ENCODE results near the gene LRWD1. TPM values are rescaled to one million over a fixed set of nuclear protein-coding genes. Genes with fewer than 3 reads are reported as not detected.
"Not testable (repeated sequence)": the region's sequence is repeated elsewhere in the genome, so short reads cannot be mapped to it uniquely, and the experiment has no call there.

Gene LRWD1
- total RNA-seq, 4 donors from 2014 or later = 7.5 to 24.4 (median 12.3) TPM

DNA sequence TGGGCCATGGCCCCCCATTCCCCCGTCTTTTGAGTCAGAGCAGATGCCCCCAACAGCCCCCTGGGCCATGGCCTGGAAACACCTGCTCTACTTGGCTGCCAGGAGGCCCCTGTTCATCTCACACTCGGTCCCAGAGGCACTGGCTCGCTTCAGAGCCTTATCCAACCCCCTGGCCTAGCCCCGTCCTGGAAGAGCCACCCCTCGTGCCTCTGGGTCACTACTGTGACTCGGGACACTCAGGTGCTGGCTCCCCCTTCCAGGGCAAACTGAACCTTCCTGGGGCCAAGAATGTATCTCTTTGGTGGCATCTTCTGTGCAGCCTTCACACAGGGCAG, 7.0 kb downstream of the LRWD1 start:
- no peaks in the 10 kb centered on the region for H3K27me3 ChIP-seq
- peaks cover 0 to 81% of the 10 kb centered on the region in 2 donors for H3K36me3 ChIP-seq
- H3K27ac ChIP-seq = no peak overlapping the region
- ATAC-seq = no peak
- TF ChIP-seq, protein P1, sequence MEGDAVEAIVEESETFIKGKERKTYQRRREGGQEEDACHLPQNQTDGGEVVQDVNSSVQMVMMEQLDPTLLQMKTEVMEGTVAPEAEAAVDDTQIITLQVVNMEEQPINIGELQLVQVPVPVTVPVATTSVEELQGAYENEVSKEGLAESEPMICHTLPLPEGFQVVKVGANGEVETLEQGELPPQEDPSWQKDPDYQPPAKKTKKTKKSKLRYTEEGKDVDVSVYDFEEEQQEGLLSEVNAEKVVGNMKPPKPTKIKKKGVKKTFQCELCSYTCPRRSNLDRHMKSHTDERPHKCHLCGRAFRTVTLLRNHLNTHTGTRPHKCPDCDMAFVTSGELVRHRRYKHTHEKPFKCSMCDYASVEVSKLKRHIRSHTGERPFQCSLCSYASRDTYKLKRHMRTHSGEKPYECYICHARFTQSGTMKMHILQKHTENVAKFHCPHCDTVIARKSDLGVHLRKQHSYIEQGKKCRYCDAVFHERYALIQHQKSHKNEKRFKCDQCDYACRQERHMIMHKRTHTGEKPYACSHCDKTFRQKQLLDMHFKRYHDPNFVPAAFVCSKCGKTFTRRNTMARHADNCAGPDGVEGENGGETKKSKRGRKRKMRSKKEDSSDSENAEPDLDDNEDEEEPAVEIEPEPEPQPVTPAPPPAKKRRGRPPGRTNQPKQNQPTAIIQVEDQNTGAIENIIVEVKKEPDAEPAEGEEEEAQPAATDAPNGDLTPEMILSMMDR (IDR thresholded peaks at IDR 0.05) = no peak
- TF ChIP-seq POLR2AphosphoS5 (IDR thresholded peaks at IDR 0.05) (no peak), EP300 (IDR thresholded peaks at IDR 0.05) (no peak), POLR2A (IDR thresholded peaks at IDR 0.05) (no peak)
- no peak overlapping the region for H3K4me3 ChIP-seq
- no peaks in the 10 kb centered on the region for H3K9me3 ChIP-seq
- peaks cover 0 to 13% (median 0%) of the 10 kb centered on the region in 3 donors for H3K4me1 ChIP-seq
- 80% methylated on average over 2 of the region's 6 CpGs; no CpG with 5 or more reads in 1 of the 2 donors for WGBS, 2 donors (ENCODE audit: low coverage in 1 of 2)

DNA sequence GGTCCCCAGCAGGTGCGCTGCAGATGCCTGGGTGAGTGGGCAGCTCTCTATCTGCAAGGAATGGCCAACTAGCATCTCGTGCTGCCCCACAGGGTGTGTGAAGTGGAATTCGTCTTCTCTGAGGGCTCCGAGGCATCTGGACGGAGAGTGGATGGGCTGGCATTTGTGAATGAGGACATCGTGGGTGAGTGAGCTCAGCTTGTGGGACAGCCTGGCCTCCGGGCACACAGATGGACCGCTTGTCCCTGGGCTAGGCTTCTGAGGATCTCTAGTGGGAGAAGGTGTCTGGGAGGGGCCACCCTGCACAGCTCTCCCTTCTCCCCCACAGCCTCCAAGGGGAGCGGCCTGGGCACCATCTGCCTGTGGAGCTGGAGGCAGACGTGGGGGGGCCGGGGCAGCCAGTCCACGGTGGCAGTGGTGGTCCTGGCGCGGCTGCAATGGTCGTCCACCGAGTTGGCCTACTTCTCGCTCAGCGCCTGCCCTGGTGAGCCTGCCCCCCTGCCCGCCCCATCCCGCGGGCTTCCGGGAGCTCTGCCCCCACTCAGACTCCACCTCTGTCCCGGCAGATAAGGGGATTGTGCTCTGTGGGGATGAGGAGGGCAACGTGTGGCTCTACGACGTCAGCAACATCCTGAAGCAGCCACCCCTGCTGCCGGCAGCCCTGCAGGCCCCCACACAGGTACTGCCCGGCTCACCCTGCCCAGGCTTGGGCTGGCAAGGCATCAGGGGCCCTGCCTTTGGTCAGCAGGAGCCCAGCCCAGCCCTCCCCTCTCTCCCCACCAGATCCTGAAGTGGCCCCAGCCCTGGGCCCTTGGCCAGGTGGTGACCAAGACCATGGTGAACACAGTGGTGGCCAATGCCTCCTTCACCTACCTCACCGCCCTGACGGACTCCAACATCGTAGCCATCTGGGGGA, 7.6 kb downstream of the LRWD1 start:
- H3K27me3 ChIP-seq = no peaks in the 10 kb centered on the region
- WGBS, 2 donors (ENCODE audit: low coverage in 1 of 2) = 60 to 80% methylated on average over 2 of the region's 31 CpGs
- H3K4me3 ChIP-seq = no peak overlapping the region
- peaks cover 0 to 7% (median 0%) of the 10 kb centered on the region in 3 donors for H3K4me1 ChIP-seq
- no peaks in the 10 kb centered on the region for H3K9me3 ChIP-seq
- TF ChIP-seq, protein P1 (IDR thresholded peaks at IDR 0.05) = no peak
- TF ChIP-seq POLR2AphosphoS5 (IDR thresholded peaks at IDR 0.05) = no peak
- no peak for TF ChIP-seq EP300 (IDR thresholded peaks at IDR 0.05)
- no peak for TF ChIP-seq POLR2A (IDR thresholded peaks at IDR 0.05)
- peaks cover 0 to 79% of the 10 kb centered on the region in 2 donors for H3K36me3 ChIP-seq
- no peak overlapping the region for H3K27ac ChIP-seq
- no peak for ATAC-seq

DNA sequence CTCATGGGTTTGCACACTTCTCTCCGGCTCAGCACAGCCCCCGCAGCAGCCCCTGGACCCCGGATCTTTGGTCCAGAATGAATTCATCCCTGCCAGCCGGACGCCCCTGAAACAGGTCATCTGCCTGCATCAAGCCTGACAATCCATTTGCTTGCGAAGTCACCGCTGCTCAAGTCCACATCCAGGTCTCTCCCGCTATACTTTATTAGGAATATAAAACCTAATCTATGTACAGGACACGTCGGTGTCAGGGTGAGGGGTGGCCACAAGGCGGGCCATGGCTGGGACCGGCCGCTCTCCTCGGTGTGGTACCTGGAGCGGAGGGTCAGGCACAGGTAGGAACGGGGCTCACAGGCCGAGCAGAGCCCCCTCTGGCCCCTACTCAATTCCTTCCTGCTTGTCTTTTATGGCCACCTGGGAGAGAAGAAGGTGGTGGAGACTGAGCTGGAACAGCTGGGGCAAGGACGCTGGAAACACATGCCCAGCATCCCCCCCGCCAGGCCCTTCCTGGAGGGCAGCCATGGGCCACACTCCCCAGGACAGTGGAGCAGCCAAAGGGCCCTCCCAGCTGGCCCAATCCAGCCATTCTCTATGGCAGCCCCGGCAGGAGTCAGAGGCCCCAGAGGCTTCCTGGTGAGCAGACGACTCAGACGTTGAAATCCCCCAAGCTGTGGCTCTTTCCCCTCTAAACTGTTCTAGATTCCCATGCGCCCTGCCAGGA, 8.6 kb downstream of the LRWD1 start:
- Histone ChIP-seq H3K36me3 (peaks cover 0 to 68% of the 10 kb centered on the region in 2 donors), H3K27ac (no peak overlapping the region), H3K4me3 (no peak overlapping the region), H3K4me1 (no peaks in the 10 kb centered on the region), H3K27me3 (no peaks in the 10 kb centered on the region), H3K9me3 (no peaks in the 10 kb centered on the region)
- 65 to 89% methylated on average over 4 to 8 of the region's 23 CpGs for WGBS, 2 donors (ENCODE audit: low coverage in 1 of 2)
- TF ChIP-seq EP300 (IDR thresholded peaks at IDR 0.05) (no peak), POLR2A (IDR thresholded peaks at IDR 0.05) (no peak), POLR2AphosphoS5 (IDR thresholded peaks at IDR 0.05) (no peak)
- TF ChIP-seq, protein P1 (IDR thresholded peaks at IDR 0.05) = no peak
- ATAC-seq = peak; percentile 12

DNA sequence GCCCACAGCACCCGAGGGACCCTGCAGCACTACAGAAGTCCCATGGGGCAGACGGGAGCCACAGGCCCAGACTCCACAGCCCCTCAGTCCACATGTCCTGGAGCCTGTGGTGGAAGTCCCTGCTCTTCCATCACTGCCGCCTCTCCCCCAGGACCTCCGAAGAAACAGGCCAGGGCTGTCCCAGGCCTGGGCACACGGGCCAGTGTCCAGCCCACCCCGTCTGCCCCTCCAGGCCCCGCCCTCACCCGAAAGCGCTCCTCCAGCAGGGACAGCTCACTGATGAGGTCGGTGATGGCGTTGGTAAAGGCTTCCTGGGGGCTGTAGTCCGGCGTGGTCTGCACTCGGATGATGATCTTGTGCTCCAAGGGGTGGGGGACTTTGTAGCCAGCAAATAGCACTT, 9.3 kb downstream of the LRWD1 start:
- WGBS, 2 donors (ENCODE audit: low coverage in 1 of 2) = no CpG with 5 or more reads among the region's 14 CpGs
- ATAC-seq, H3K27ac ChIP-seq, H3K4me1 ChIP-seq, H3K27me3 ChIP-seq, H3K4me3 ChIP-seq, H3K9me3 ChIP-seq: not testable (repeated sequence)
- H3K36me3 ChIP-seq = peaks cover 0 to 61% of the 10 kb centered on the region in 2 donors

DNA sequence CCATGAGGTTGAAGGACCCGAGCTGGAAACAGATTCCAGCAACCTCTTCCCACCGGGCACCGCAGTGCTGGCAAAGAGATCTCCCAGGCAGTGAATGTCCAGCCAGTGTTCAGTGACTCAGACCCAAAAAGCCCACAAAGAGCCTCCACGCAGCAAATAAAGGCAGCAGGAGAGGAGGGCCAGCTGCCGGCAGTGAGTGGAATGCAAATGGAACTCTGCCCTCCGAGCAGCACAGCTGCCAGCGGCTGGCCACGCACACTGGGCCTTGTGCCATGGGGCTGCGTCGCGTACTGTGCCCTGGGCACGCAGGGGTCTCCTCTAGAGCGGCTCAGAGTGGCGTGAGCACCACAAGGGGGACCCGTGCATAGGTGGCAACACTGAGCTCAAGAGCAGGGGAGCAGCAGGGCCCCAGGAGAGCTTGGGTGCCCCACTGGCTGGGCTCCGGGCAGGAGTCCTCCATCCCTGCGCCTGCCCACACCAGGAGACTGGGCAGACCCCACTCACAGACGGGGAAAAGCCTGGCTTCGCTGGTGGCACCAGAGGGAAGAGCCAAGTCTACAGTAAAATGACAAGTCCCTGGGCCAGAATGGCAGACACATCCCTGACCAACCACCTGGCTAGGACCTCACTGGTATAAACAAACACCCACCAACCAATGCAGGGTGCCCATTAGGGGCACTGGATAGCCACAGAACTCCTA, 10.1 kb downstream of the LRWD1 start:
- not testable (repeated sequence) for H3K4me1 ChIP-seq, H3K27me3 ChIP-seq, ATAC-seq, H3K27ac ChIP-seq, H3K9me3 ChIP-seq, H3K4me3 ChIP-seq
- H3K36me3 ChIP-seq = peaks cover 0 to 54% of the 10 kb centered on the region in 2 donors
- WGBS, 2 donors (ENCODE audit: low coverage in 1 of 2) = no CpG with 5 or more reads among the region's 19 CpGs

Data from gastroesophageal sphincter (tissue), 4 donors.